IMR-90 (cell line): Measurements from ENCODE around the gene IQGAP2. TPM values are rescaled to one million over a fixed set of nuclear protein-coding genes. Genes with fewer than 3 reads are reported as not detected.

Experiments
- ATAC-seq: fragments of 200-7000 bp; cut with Tn5 transposase; 2 replicates; pipeline ENCODE4 v1.9.1; 2020; ENCODE audit warnings: low read depth, mild to moderate bottlenecking, moderate library complexity
- BruUV-seq: library from RNA; stranded (reverse); fragments of 400-500 nt; replicated peaks from 2 replicates; lab custom pipeline; 2021; lab: Mats Ljungman, UMichigan
- CTCF ChIA-PET: fragments of 300-600 bp; formaldehyde crosslinking; extraction: SDS; loops from one replicate; lab custom pipeline; 2021; ENCODE audit warnings: antibody characterized with exemption; lab: Yijun Ruan, JAX
- POLR2A ChIA-PET: fragments of 300-600 bp; sonication (Branson Sonifier 250); formaldehyde crosslinking; loops from one replicate; lab custom pipeline; 2022; ENCODE audit warnings: antibody characterized with exemption; ENCODE audit not compliant: unreplicated experiment; lab: Charles Lee
- DNase-seq: peaks from one replicate; pipeline ENCODE4 v3.0.0; 2013
- H2AFZ ChIP-seq: replicated peaks from 2 replicates; pipeline ENCODE3; 2013; ENCODE audit warnings: low read length, mild to moderate bottlenecking; ENCODE audit not compliant: poor library complexity
- H2AK5ac ChIP-seq: 2 replicates; pipeline ENCODE4 v1.6.1; 2013; ENCODE audit warnings: low read depth, low read length, inconsistent platforms
- H2AK9ac ChIP-seq: replicated peaks from 2 replicates; pipeline ENCODE3; 2013; ENCODE audit warnings: mild to moderate bottlenecking, low read depth, low read length, moderate library complexity; ENCODE audit not compliant: poor library complexity
- H2BK120ac ChIP-seq: 2 replicates; pipeline ENCODE4 v1.6.1; 2013; ENCODE audit warnings: low read depth, low read length, inconsistent platforms
- H2BK15ac ChIP-seq: 3 replicates; pipeline ENCODE4 v1.6.1; 2013; ENCODE audit warnings: low read depth, low read length, inconsistent platforms
- H2BK20ac ChIP-seq: 2 replicates; pipeline ENCODE4 v1.6.1; 2013; ENCODE audit warnings: low read depth, mild to moderate bottlenecking, inconsistent platforms, low read length, moderate library complexity
- H2BK5ac ChIP-seq: 2 replicates; pipeline ENCODE4 v1.6.1; 2013; ENCODE audit warnings: mild to moderate bottlenecking, low read depth, low read length, inconsistent platforms; ENCODE audit not compliant: poor library complexity, severe bottlenecking
- H3K14ac ChIP-seq: replicated peaks from 2 replicates; pipeline ENCODE4 v1.6.1; 2013; ENCODE audit warnings: low read depth, low read length, inconsistent platforms
- H3K18ac ChIP-seq: 2 replicates; pipeline ENCODE4 v1.6.1; 2013; ENCODE audit warnings: low read depth, low read length, control low read depth
- H3K23ac ChIP-seq: 2 replicates; pipeline ENCODE4 v1.6.1; 2013; ENCODE audit warnings: low read depth, low read length, inconsistent platforms
- H3K27ac ChIP-seq: 2 replicates; pipeline ENCODE4 v1.5.1; 2013; ENCODE audit warnings: mild to moderate bottlenecking, control low read depth, low read length; ENCODE audit not compliant: insufficient read depth
- H3K27me3 ChIP-seq: 2 replicates; pipeline ENCODE4 v1.6.1; 2013; ENCODE audit warnings: low read length; ENCODE audit not compliant: control insufficient read depth, insufficient read depth
- H3K36me3 ChIP-seq: 2 replicates; pipeline ENCODE4 v1.6.1; 2013; ENCODE audit warnings: low read length, mixed read lengths; ENCODE audit not compliant: control insufficient read depth, insufficient read depth
- H3K4ac ChIP-seq: 2 replicates; pipeline ENCODE4 v1.6.1; 2013; ENCODE audit warnings: low read depth, low read length, inconsistent platforms
- H3K4me1 ChIP-seq: 2 replicates; pipeline ENCODE4 v1.6.1; 2013; ENCODE audit warnings: low read length, mixed read lengths; ENCODE audit not compliant: control insufficient read depth, insufficient read depth
- H3K4me2 ChIP-seq: 2 replicates; pipeline ENCODE4 v1.6.1; 2013; ENCODE audit warnings: low read depth, mild to moderate bottlenecking, control low read depth, low read length, moderate library complexity
- H3K4me3 ChIP-seq: 2 replicates; pipeline ENCODE4 v1.5.1; 2013; ENCODE audit warnings: low read depth, mild to moderate bottlenecking, control low read depth, low read length, moderate library complexity; ENCODE audit not compliant: insufficient read depth
- H3K56ac ChIP-seq: 2 replicates; pipeline ENCODE4 v1.6.1; 2013; ENCODE audit warnings: low read length, inconsistent platforms; ENCODE audit not compliant: insufficient read depth; ENCODE audit errors: extremely low read depth
- H3K79me1 ChIP-seq, 2 experiments: 2 replicates each; pipeline ENCODE4 v1.6.1; 2013; ENCODE audit warnings: low read length in 2 of 2, inconsistent platforms in 1 of 2, low read depth in 1 of 2
- H3K9ac ChIP-seq: 2 replicates; pipeline ENCODE4 v1.6.1; 2013; ENCODE audit warnings: low read depth, low read length, control low read depth
- H3K9me1 ChIP-seq: 2 replicates; pipeline ENCODE4 v1.6.1; 2013; ENCODE audit warnings: low read length, inconsistent platforms; ENCODE audit not compliant: insufficient read depth
- H3K9me3 ChIP-seq: 2 replicates; pipeline ENCODE4 v1.6.1; 2013; ENCODE audit warnings: low read length; ENCODE audit not compliant: control insufficient read depth, insufficient read depth
- H4K20me1 ChIP-seq: 2 replicates; pipeline ENCODE4 v1.6.1; 2013; ENCODE audit warnings: low read length, inconsistent platforms; ENCODE audit not compliant: insufficient read depth
- H4K5ac ChIP-seq: 2 replicates; pipeline ENCODE4 v1.6.1; 2013; ENCODE audit warnings: mild to moderate bottlenecking, low read depth, low read length, control low read depth
- H4K8ac ChIP-seq, 2 experiments: 2 replicates each; pipeline ENCODE4 v1.6.1; 2013; ENCODE audit warnings: low read depth in 2 of 2, low read length in 2 of 2, control low read depth in 1 of 2, inconsistent platforms in 1 of 2
- H4K91ac ChIP-seq: 2 replicates; pipeline ENCODE4 v1.6.1; 2013; ENCODE audit warnings: low read depth, low read length, inconsistent platforms; ENCODE audit not compliant: insufficient read depth
- MAFK ChIP-seq: IDR thresholded peaks from 2 replicates; pipeline ENCODE4 v1.6.1; 2012; ENCODE audit warnings: low read depth, low read length, improper control_type of control experiment
- POLR2A ChIP-seq: IDR thresholded peaks from 2 replicates; pipeline ENCODE4 v1.6.1; 2012; ENCODE audit warnings: mild to moderate bottlenecking, low read depth, low read length
- SMC3 ChIP-seq: fragments of 150-350 bp; IDR thresholded peaks from 2 replicates; pipeline ENCODE4 v1.6.1; 2016; ENCODE audit warnings: low read depth, mild to moderate bottlenecking, antibody characterized with exemption, low read length, moderate library complexity
- WGBS, 2 experiments: methylation state at CpG; one replicate each; pipeline versions ENCODE4 v1.1.5 to v1.1.7; 2013; ENCODE audit warnings: missing lambda C conversion rate in 2 of 2; ENCODE audit not compliant: insufficient read length in 1 of 2; ENCODE audit errors: extremely low coverage in 2 of 2; 5-methylcytosine and 5-hydroxymethylcytosine counted together
- dilution Hi-C: fragments of 300-500 bp; cut with HindIII; formaldehyde crosslinking; loops from one replicate; pipeline ENCODE4 v1.14.3; 2018; ENCODE audit warnings: low sequenced_read_pairs; ENCODE audit not compliant: unreplicated experiment
- in situ Hi-C: fragments of 300-500 bp; cut with MboI; formaldehyde crosslinking; loops from 3 replicates; pipeline ENCODE4 v1.14.3; 2019; ENCODE audit warnings: low sequenced_read_pairs, inconsistent platforms, mixed read lengths
- intact Hi-C: fragments of 100-400 bp; cut with micrococcal nuclease; formaldehyde crosslinking; loops from 2 replicates; pipeline ENCODE4 v1.10.0; 2022
- polyA plus RNA-seq, 3 experiments: library from polyadenylated mRNA; depleted of rRNA; stranded (reverse); fragments of >200 nt; gene quantifications; 2 replicates each; pipeline ENCODE4 v1.2.3, GENCODE V29; 2012; ENCODE audit warnings: low replicate concordance in 1 of 3
- total RNA-seq: library from RNA; depleted of rRNA; stranded (reverse); fragments of >200 nt; gene quantifications from 2 replicates; pipeline ENCODE4 v1.2.3, GENCODE V29; 2012

IQGAP2 gene
- total and polyA plus RNA-seq, 2 of the 4 experiments (the other 2 are of a cell fraction) = 0.21 to 0.36 TPM

DNA sequence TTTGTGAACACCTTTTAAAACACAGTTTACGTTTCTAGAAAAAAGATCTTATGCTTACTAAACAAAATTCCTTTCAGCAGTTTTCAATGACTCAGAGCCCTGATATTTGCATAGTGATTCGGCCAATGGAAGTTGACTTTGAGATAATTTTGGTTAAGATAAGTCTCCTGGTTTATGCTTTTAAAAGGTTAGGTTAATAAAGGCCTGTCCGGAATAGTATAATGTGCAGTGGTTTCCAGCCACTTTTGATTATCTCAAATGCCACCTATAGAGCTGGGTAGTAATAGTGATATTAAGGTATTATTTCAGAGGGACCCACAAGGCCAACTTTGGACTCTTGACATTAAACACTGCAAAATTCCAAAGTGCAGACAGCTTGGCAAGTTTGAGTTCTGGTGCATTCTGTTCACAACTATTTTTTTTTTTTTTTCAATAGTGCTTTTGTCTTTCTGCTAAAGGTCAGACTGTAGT lies 134.0 kb downstream of the IQGAP2 start:
- WGBS, 2 experiments = no CpG with 5 or more reads among the region's 3 CpGs
- no peaks in the 10 kb centered on the region for H3K4me1 ChIP-seq
- H4K8ac ChIP-seq = no peak overlapping the region
- no peak overlapping the region for H3K27ac ChIP-seq
- no peak overlapping the region for H2BK15ac ChIP-seq
- ChIA-PET POLR2A (no interaction called here), CTCF (no interaction called here)
- ATAC-seq (no peak; the same call in 1 of the 2 replicates), DNase-seq (peak; percentile 2)
- no peaks in the 10 kb centered on the region for H3K36me3 ChIP-seq
- no peak overlapping the region for H3K14ac ChIP-seq
- H3K9ac ChIP-seq = no peak overlapping the region
- no TSS peak for BruUV-seq
- TF ChIP-seq MAFK = no peak
- TF ChIP-seq SMC3 = no peak
- no peak for TF ChIP-seq POLR2A
- H4K20me1 ChIP-seq = no peaks in the 10 kb centered on the region
- H2AFZ ChIP-seq = no peak overlapping the region
- H3K9me1 ChIP-seq = no peaks in the 10 kb centered on the region
- in situ Hi-C loops = no loop called here
- H3K9me3 ChIP-seq = no peaks in the 10 kb centered on the region
- no peak overlapping the region for H2BK5ac ChIP-seq
- H3K4me3 ChIP-seq = no peak overlapping the region
- H3K18ac ChIP-seq = no peak overlapping the region
- H3K4me2 ChIP-seq = no peak overlapping the region
- no peaks in the 10 kb centered on the region for H3K79me1 ChIP-seq
- no peak overlapping the region for H2AK5ac ChIP-seq
- H3K56ac ChIP-seq = no peak overlapping the region
- no peak overlapping the region for H2BK20ac ChIP-seq
- no peak overlapping the region for H4K5ac ChIP-seq
- no peak overlapping the region for H3K23ac ChIP-seq
- H3K4ac ChIP-seq = no peak overlapping the region
- no peak overlapping the region for H4K91ac ChIP-seq
- no peak overlapping the region for H2AK9ac ChIP-seq
- H3K27me3 ChIP-seq = peaks cover 6% of the 10 kb centered on the region; the same call in 1 of the 2 replicates
- no peak overlapping the region for H2BK120ac ChIP-seq
- intact Hi-C loops = no loop called here
- dilution Hi-C loops = no loop called here
